ENCODE data around the gene NSMCE1. TPM values are rescaled to one million over a fixed set of nuclear protein-coding genes. Genes with fewer than 3 reads are reported as not detected.

The NSMCE1 gene
- total and polyA plus RNA-seq, 2 donors (not counting 1 experiment from before 2014, with no cell fraction given): 29.0 to 61.9 TPM

DNA sequence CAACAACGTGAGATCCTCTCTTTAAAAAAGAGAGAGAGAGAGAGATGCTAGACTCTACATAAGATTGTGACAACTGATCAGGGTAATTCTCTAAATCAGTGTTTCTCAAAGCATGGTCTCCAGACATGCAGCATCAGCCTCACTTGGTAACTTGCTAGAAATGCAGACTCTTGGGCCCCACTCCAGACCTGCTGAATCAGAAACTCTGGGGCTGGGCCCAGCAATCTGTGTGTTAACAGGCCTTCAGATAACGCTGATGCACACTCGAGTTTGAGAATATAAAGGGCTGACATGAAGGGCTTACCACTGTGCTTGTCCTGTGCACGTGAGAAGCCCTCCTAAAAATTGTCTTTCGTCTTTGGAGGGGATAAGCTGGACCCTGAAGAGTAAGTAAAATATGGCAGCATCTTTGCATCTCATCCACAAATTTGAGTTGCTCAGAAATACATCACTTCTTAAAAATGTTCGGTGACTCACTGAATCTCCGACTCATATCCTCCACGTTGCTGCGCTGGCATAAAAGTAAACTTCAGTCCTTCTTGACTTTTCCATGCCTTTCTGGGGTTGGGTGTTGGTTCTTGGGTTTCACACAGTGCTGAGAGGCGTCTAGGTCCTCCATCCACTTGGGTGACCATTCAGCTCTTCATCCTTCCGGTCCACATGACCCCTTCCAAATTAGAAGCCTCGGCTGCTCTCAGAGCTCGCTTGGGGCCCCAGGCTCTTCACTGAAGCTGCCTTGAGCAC is 91.4 kb downstream of the NSMCE1 start:
- H3K4me3 ChIP-seq (ENCODE audit: control extremely low read depth in 1 of 5, extremely low read depth in 1 of 5, insufficient read depth in 1 of 5, low read depth in 2 of 5, low read length in 4 of 5): no peak overlapping the region
- H3K79me2 ChIP-seq (ENCODE audit: control insufficient read depth, insufficient read depth, low read length): no peaks in the 10 kb centered on the region
- peaks cover 36 to 50% of the 10 kb centered on the region in 2 donors for H3K4me1 ChIP-seq (ENCODE audit: control insufficient read depth in 2 of 2, insufficient read depth in 2 of 2, low read length in 2 of 2)
- TF ChIP-seq CTCF (IDR thresholded peaks at IDR 0.05): no peak
- no peak for TF ChIP-seq EZH2 (IDR thresholded peaks at IDR 0.05; ENCODE audit: borderline replicate concordance, insufficient read depth, low read depth, low read length, poor library complexity, severe bottlenecking)
- no peak overlapping the region for H3K9ac ChIP-seq (ENCODE audit: low read length)
- H3K4me2 ChIP-seq (replicated peaks; ENCODE audit: low read depth, low read length, poor library complexity, severe bottlenecking): no peak overlapping the region
- no peaks in the 10 kb centered on the region for H3K36me3 ChIP-seq (replicated peaks in 1 of 2; ENCODE audit: control extremely low read depth in 1 of 2, control insufficient read depth in 1 of 2, extremely low read depth in 1 of 2, insufficient read depth in 2 of 2, low read length in 1 of 2)
- no peaks in the 10 kb centered on the region for H4K20me1 ChIP-seq (ENCODE audit: control insufficient read depth, insufficient read depth, low read length, poor library complexity, severe bottlenecking)
- DNase-seq (no peak), ATAC-seq (ENCODE audit: low read depth) (no peak)
- POLR2A ChIA-PET: interaction anchor here (0.6 kb wide), 1 partner anchor 59 kb away, joined by 3 read pairs; no protein-coding TSS in a partner anchor
- H2AFZ ChIP-seq (ENCODE audit: insufficient read depth, low read depth, low read length, poor library complexity, severe bottlenecking): no peak overlapping the region
- CTCF ChIA-PET: interaction anchor here (0.5 to 5.7 kb wide), 10 partner anchors 13 to 1463 kb away, joined by 3 to 95 read pairs (median 4); no protein-coding TSS in a partner anchor
- WGBS (ENCODE audit: insufficient coverage): 97% methylated on average over 8 of the region's 13 CpGs
- intact Hi-C loops (cut with micrococcal nuclease): no loop called here
- Mint-ChIP-seq H3K4me3 (no peak overlapping the region), H3K27me3 (no peaks in the 10 kb centered on the region), H3K9me3 (ENCODE audit: insufficient read depth) (no peaks in the 10 kb centered on the region), H3K27ac (peak overlapping the region; percentile 16), H3K4me1 (peaks cover 34% of the 10 kb centered on the region)
- no peaks in the 10 kb centered on the region for H3K9me3 ChIP-seq (ENCODE audit: control extremely low read depth in 1 of 3, control insufficient read depth in 2 of 3, insufficient read depth in 1 of 3, low read length in 2 of 3)
- H3K27ac ChIP-seq (ENCODE audit: low read length in 2 of 2): no peak overlapping the region
- no peaks in the 10 kb centered on the region for H3K27me3 ChIP-seq (replicated peaks in 1 of 4; ENCODE audit: control extremely low read depth in 1 of 4, control insufficient read depth in 3 of 4, insufficient read depth in 4 of 4, low read length in 3 of 4)

- POLR2A ChIA-PET: no interaction called here
- peaks cover 37% of the 10 kb centered on the region for H3K4me1 Mint-ChIP-seq
Measured at GRCh38 chr16:27175888-27176287, 92.7 kb downstream of the NSMCE1 start.

More at GRCh38 chr16:27175888-27176287, 92.7 kb downstream of the NSMCE1 start:
- CTCF ChIA-PET: interaction anchor here (1.2 to 1.3 kb wide), 2 partner anchors 192 to 200 kb away, joined by 4 to 7 read pairs; no protein-coding TSS in a partner anchor
- ATAC-seq (ENCODE audit: low read depth) (no peak), DNase-seq (no peak)
- 83% methylated on average over 1 of the region's 8 CpGs for WGBS (ENCODE audit: insufficient coverage)
- Mint-ChIP-seq H3K4me3 (no peak overlapping the region), H3K27ac (no peak overlapping the region), H3K27me3 (no peaks in the 10 kb centered on the region), H3K9me3 (ENCODE audit: insufficient read depth) (no peaks in the 10 kb centered on the region)
- Histone ChIP-seq H3K36me3 (replicated peaks in 1 of 2; ENCODE audit: control extremely low read depth in 1 of 2, control insufficient read depth in 1 of 2, extremely low read depth in 1 of 2, insufficient read depth in 2 of 2, low read length in 1 of 2) (no peaks in the 10 kb centered on the region), H3K4me1 (ENCODE audit: control insufficient read depth in 2 of 2, insufficient read depth in 2 of 2, low read length in 2 of 2) (peaks cover 36 to 52% of the 10 kb centered on the region in 2 donors), H3K4me3 (ENCODE audit: control extremely low read depth in 1 of 5, extremely low read depth in 1 of 5, insufficient read depth in 1 of 5, low read depth in 2 of 5, low read length in 4 of 5) (no peak overlapping the region), H4K20me1 (ENCODE audit: control insufficient read depth, insufficient read depth, low read length, poor library complexity, severe bottlenecking) (no peaks in the 10 kb centered on the region), H2AFZ (ENCODE audit: insufficient read depth, low read depth, low read length, poor library complexity, severe bottlenecking) (no peak overlapping the region), H3K9ac (ENCODE audit: low read length) (no peak overlapping the region), H3K27me3 (replicated peaks in 1 of 4; ENCODE audit: control extremely low read depth in 1 of 4, control insufficient read depth in 3 of 4, insufficient read depth in 4 of 4, low read length in 3 of 4) (no peaks in the 10 kb centered on the region), H3K9me3 (ENCODE audit: control extremely low read depth in 1 of 3, control insufficient read depth in 2 of 3, insufficient read depth in 1 of 3, low read length in 2 of 3) (peaks cover 0 to 3% (median 0%) of the 10 kb centered on the region in 3 donors), H3K4me2 (replicated peaks; ENCODE audit: low read depth, low read length, poor library complexity, severe bottlenecking) (no peak overlapping the region), H3K79me2 (ENCODE audit: control insufficient read depth, insufficient read depth, low read length) (no peaks in the 10 kb centered on the region), H3K27ac (ENCODE audit: low read length in 2 of 2) (no peak overlapping the region)
- intact Hi-C loops (cut with micrococcal nuclease): no loop called here
- TF ChIP-seq CTCF (IDR thresholded peaks at IDR 0.05) (no peak), EZH2 (IDR thresholded peaks at IDR 0.05; ENCODE audit: borderline replicate concordance, insufficient read depth, low read depth, low read length, poor library complexity, severe bottlenecking) (no peak)

Data from B cell (primary cell).